K562 (cell line): ENCODE measurements around the gene TLR3. TPM values are rescaled to one million over a fixed set of nuclear protein-coding genes. Genes with fewer than 3 reads are reported as not detected.

Experiments
- ATAC-seq: fragments of 200-7000 bp; cut with Tn5 transposase; 3 replicates; pipeline ENCODE4 v1.9.1; 2020; ENCODE audit warnings: moderate library complexity
- BruUV-seq: library from RNA; stranded (reverse); fragments of 400-500 nt; replicated peaks from 2 replicates; lab custom pipeline; 2021; lab: Mats Ljungman, UMichigan
- CTCF ChIA-PET: fragments of 300-600 bp; formaldehyde crosslinking; extraction: SDS; loops from one replicate; lab custom pipeline; 2021; ENCODE audit warnings: low intra/inter-chr PET ratio; lab: Yijun Ruan, JAX
- POLR2A ChIA-PET: fragments of 300-600, 350-650 bp; sonication (Branson Sonifier 250); formaldehyde crosslinking; extraction: SDS; loops from one replicate; lab custom pipeline; 2021; ENCODE audit warnings: antibody characterized with exemption, inconsistent platforms; lab: Yijun Ruan, JAX
- DNase-seq, 4 experiments: peaks; one replicate each; pipeline versions ENCODE4 v3.0.0 to v3.0.0-alpha.2; 2011 to 2018; ENCODE audit warnings: low spot score in 3 of 4, mixed read lengths in 3 of 4; ENCODE audit errors: extremely low read depth in 1 of 4
- FAIRE-seq: peaks from 2 replicates; lab custom pipeline; 2011; peaks lifted over from hg19 to GRCh38; lab: Jason Lieb, UNC
- H2AFZ ChIP-seq: 2 replicates; pipeline ENCODE4 v1.6.0; 2011; ENCODE audit warnings: low read depth, low read length, control low read depth, inconsistent platforms
- H3K27ac ChIP-seq: fragments of 200-600 bp; 3 replicates; pipeline ENCODE4 v1.8.0; 2011; ENCODE audit warnings: low read depth, mild to moderate bottlenecking, control low read depth, inconsistent platforms, low read length, moderate library complexity, mixed read lengths; ENCODE audit errors: extremely low read depth
- H3K27me3 ChIP-seq, 2 experiments: fragments of 300-600 bp in 1 of 2; 2 replicates in 1 of 2; 3 replicates in 1 of 2; pipeline versions ENCODE4 v1.6.0 to v1.8.0; 2011; ENCODE audit warnings: inconsistent platforms in 2 of 2, low read length in 2 of 2, mild to moderate bottlenecking in 1 of 2, mixed read lengths in 1 of 2, moderate library complexity in 1 of 2; ENCODE audit not compliant: control insufficient read depth in 2 of 2, insufficient read depth in 2 of 2
- H3K36me3 ChIP-seq: fragments of 300-600 bp; 3 replicates; pipeline ENCODE4 v1.8.0; 2011; ENCODE audit warnings: mild to moderate bottlenecking, low read length, inconsistent platforms; ENCODE audit not compliant: control insufficient read depth, insufficient read depth
- H3K4me1 ChIP-seq, 2 experiments: fragments of 200-600 bp in 1 of 2; replicated peaks in 1 of 2; 2 replicates in 1 of 2; 3 replicates in 1 of 2; pipeline versions ENCODE4 v1.5.1 to v1.8.0; 2011; ENCODE audit warnings: inconsistent platforms in 2 of 2, low read length in 2 of 2, mild to moderate bottlenecking in 1 of 2, mixed read lengths in 1 of 2, moderate library complexity in 1 of 2; ENCODE audit not compliant: control insufficient read depth in 2 of 2, insufficient read depth in 2 of 2
- H3K4me2 ChIP-seq: 2 replicates; pipeline ENCODE4 v1.6.1; 2011; ENCODE audit warnings: low read length, control low read depth, inconsistent platforms, mixed read lengths; ENCODE audit not compliant: insufficient read depth
- H3K4me3 ChIP-seq: fragments of 200-600 bp; sonication (generic), shearing (Covaris generic); 2 replicates; pipeline ENCODE4 v1.5.1; 2016; ENCODE audit warnings: control low read depth, inconsistent platforms
- H3K79me2 ChIP-seq: fragments of 200-600 bp; 3 replicates; pipeline ENCODE4 v1.8.0; 2011; ENCODE audit warnings: low read length, inconsistent platforms; ENCODE audit not compliant: control insufficient read depth, insufficient read depth
- H3K9ac ChIP-seq, 2 experiments: 2 replicates each; pipeline versions ENCODE4 v1.6.0 to v1.6.1; 2011; ENCODE audit warnings: low read depth in 2 of 2, low read length in 2 of 2, control low read depth in 1 of 2, inconsistent platforms in 1 of 2, mild to moderate bottlenecking in 1 of 2, mixed read lengths in 1 of 2; ENCODE audit not compliant: insufficient read depth in 1 of 2
- H3K9me1 ChIP-seq: one replicate; pipeline ENCODE4 v1.6.0; 2011; ENCODE audit warnings: inconsistent platforms, mild to moderate bottlenecking, low read length, moderate library complexity; ENCODE audit not compliant: control insufficient read depth, insufficient read depth
- H3K9me3 ChIP-seq: replicated peaks from 2 replicates; pipeline ENCODE4 v1.5.1; 2011; ENCODE audit warnings: low read depth, low read length, inconsistent platforms; ENCODE audit not compliant: control insufficient read depth, insufficient read depth
- H4K20me1 ChIP-seq: replicated peaks from 2 replicates; pipeline ENCODE4 v1.6.1; 2011; ENCODE audit warnings: low read length, inconsistent platforms, mixed read lengths; ENCODE audit not compliant: control insufficient read depth, insufficient read depth
- CTCF ChIP-seq, 3 experiments: IDR thresholded peaks in 2 of 3; conservative IDR thresholded peaks in 1 of 3; 2 replicates each; pipeline ENCODE4 v1.5.1; 2011 to 2012; ENCODE audit warnings: low read length in 3 of 3, mild to moderate bottlenecking in 3 of 3, control low read depth in 2 of 3, improper control_type of control experiment in 1 of 3, inconsistent platforms in 1 of 3, low read depth in 1 of 3, mixed read lengths in 1 of 3, moderate library complexity in 1 of 3; ENCODE audit not compliant: insufficient read depth in 2 of 3
- IRF1 ChIP-seq: sonication (generic); formaldehyde crosslinking; IDR thresholded peaks from 2 replicates; pipeline ENCODE4 v1.8.0; 2022; ENCODE audit warnings: missing genetic modification reagents, mild to moderate bottlenecking, borderline replicate concordance
- JUN ChIP-seq, 2 experiments: sonication (generic) in 1 of 2; formaldehyde crosslinking in 1 of 2; IDR thresholded peaks; 2 replicates each; pipeline versions ENCODE4 v1.6.1 to v1.8.0; 2012 to 2022; ENCODE audit warnings: borderline replicate concordance in 2 of 2, mild to moderate bottlenecking in 2 of 2, improper control_type of control experiment in 1 of 2, low read depth in 1 of 2, low read length in 1 of 2, missing genetic modification reagents in 1 of 2
- LCOR ChIP-seq: sonication (generic); formaldehyde crosslinking; IDR thresholded peaks from 2 replicates; pipeline ENCODE4 v1.8.0; 2022; ENCODE audit warnings: mild to moderate bottlenecking, missing genetic modification reagents
- RAD21 ChIP-seq, 2 experiments: fragments of 250-450 bp in 1 of 2; fragments of 450-650 bp in 1 of 2; sonication (Bioruptor Pico) in 1 of 2; formaldehyde crosslinking in 1 of 2; IDR thresholded peaks in 1 of 2; conservative IDR thresholded peaks in 1 of 2; 2 replicates each; pipeline versions ENCODE4 v1.4.0 to v1.8.0; 2020 to 2022; ENCODE audit warnings: mild to moderate bottlenecking in 2 of 2, moderate library complexity in 1 of 2
- STAG1 ChIP-seq: sonication (generic); formaldehyde crosslinking; IDR thresholded peaks from 2 replicates; pipeline ENCODE4 v1.5.0; 2020; ENCODE audit warnings: missing genetic modification reagents, borderline replicate concordance
- WGBS: fragments of 100-300 bp; shearing (Covaris generic); methylation state at CpG from one replicate; pipeline ENCODE4 v1.1.6; 2016; ENCODE audit warnings: low coverage, mixed read lengths; ENCODE audit not compliant: insufficient coverage; ENCODE audit errors: missing lambda C conversion rate; 5-methylcytosine and 5-hydroxymethylcytosine counted together
- in situ Hi-C: fragments of 300-500 bp; cut with MboI; formaldehyde crosslinking; loops from 4 replicates; pipeline ENCODE4 v1.15.0; 2018; ENCODE audit warnings: inconsistent platforms, mixed read lengths
- intact Hi-C: fragments of 100-400 bp; cut with micrococcal nuclease; formaldehyde crosslinking; loops from 2 replicates; pipeline ENCODE4 v1.14.2; 2022
- polyA plus RNA-seq, 8 experiments: library from polyadenylated mRNA; depleted of rRNA in 4 of 8; stranded (reverse) in 5 of 8; unstranded in 3 of 8; fragments of >200 nt; fragmentation: Nextera tagmentation in 2 of 8; fragmentation: Illumina TruSeq in 1 of 8; extraction: Ambion mirVana in 2 of 8; extraction: Trizol in 1 of 8; gene quantifications; 2 replicates each; pipeline versions ENCODE4 v1.2.1 to v1.2.3, GENCODE V29; 2011 to 2014; ENCODE audit warnings: inconsistent platforms in 1 of 8, missing spikeins in 1 of 8
- total RNA-seq, 7 experiments: library from RNA; depleted of rRNA in 6 of 7; stranded (reverse); fragments of >200 nt in 6 of 7; fragmentation: Illumina TruSeq in 2 of 7; extraction: Trizol in 2 of 7; gene quantifications; 2 replicates each; pipeline versions ENCODE4 v1.2.1 to v1.2.3, GENCODE V29; 2011 to 2021; ENCODE audit warnings: low replicate concordance in 1 of 7
- TF ChIP-seq, protein P1 (sequence below): fragments of 450-650 bp; formaldehyde crosslinking; IDR thresholded peaks from 2 replicates; pipeline ENCODE4 v1.4.0; 2020; ENCODE audit warnings: mild to moderate bottlenecking, moderate library complexity

TLR3 gene
- total and polyA plus RNA-seq, 9 of the 15 experiments (the other 6 are each of a cell fraction or from before 2014, with no cell fraction given): 0.01 TPM; not detected in 8

DNA sequence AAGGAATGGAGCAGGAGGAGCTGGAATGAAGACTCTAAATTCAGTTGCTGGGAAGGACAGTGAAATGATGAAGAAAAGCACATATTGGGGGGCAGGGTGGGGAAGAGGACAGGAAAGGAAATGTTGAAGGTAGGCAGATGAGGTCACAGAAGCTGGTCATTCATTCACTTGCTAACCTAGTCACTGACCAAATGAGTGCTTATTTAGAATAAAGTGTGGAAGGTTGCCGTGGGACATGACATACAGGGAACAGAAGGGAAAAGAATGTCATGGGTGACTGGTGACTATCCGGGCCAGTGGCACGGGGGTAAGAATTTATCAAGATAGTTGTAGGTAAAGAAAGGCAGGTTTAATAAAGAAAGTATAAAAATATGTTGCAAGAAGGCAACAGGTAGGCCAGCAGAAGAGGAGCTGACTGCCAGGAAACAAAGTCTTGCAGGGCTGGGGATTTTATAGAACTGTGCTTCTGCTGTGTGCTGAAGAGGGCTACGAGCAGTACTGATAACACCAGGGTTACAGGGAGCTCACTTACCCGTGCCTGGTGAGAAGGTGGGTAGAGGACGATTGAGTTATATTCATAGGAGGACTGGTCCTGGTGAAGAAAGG is 31.9 kb upstream of the TLR3 start (continued):
- TF ChIP-seq, protein P1, sequence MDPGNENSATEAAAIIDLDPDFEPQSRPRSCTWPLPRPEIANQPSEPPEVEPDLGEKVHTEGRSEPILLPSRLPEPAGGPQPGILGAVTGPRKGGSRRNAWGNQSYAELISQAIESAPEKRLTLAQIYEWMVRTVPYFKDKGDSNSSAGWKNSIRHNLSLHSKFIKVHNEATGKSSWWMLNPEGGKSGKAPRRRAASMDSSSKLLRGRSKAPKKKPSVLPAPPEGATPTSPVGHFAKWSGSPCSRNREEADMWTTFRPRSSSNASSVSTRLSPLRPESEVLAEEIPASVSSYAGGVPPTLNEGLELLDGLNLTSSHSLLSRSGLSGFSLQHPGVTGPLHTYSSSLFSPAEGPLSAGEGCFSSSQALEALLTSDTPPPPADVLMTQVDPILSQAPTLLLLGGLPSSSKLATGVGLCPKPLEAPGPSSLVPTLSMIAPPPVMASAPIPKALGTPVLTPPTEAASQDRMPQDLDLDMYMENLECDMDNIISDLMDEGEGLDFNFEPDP (CRISPR knock-in tag): no peak
- TF ChIP-seq IRF1 (CRISPR knock-in tag): no peak
- TF ChIP-seq, all 486 proteins: peak for 0

- peak; percentile 92 for FAIRE-seq
- H3K9me1 ChIP-seq: no peaks in the 10 kb centered on the region
- no peak overlapping the region for H3K4me2 ChIP-seq
- no peak overlapping the region for H2AFZ ChIP-seq
- H3K36me3 ChIP-seq: no peaks in the 10 kb centered on the region
- CTCF ChIA-PET: interaction anchor here (0.6 to 2.5 kb wide), 2 partner anchors 397 to 998 kb away, joined by 3 to 10 read pairs; no protein-coding TSS in a partner anchor
- intact Hi-C loops: loop anchor here (2.0 to 5.0 kb wide), 2 partner anchors 397 to 576 kb away; no protein-coding TSS in a partner anchor
- no peaks in the 10 kb centered on the region for H3K79me2 ChIP-seq
- peak; percentile 53 to 74 (median 66) for DNase-seq
- in situ Hi-C loops: loop anchor here (25.0 kb wide), 1 partner anchor 1001 kb away; no protein-coding TSS in a partner anchor
- no peak overlapping the region for H3K4me3 ChIP-seq
- POLR2A ChIA-PET: interaction anchor here (0.7 to 0.8 kb wide), 2 partner anchors 372 to 443 kb away, joined by 3 read pairs; no protein-coding TSS in a partner anchor
- ATAC-seq: peak; percentile 81
- BruUV-seq: no TSS peak
- H3K27me3 ChIP-seq: peaks cover 0 to 15% of the 10 kb centered on the region in 2 experiments; a peak in 4 of 5 replicates
- H3K9me3 ChIP-seq: no peaks in the 10 kb centered on the region; the same call in 1 of the 2 replicates
- no peaks in the 10 kb centered on the region for H3K4me1 ChIP-seq
- 0 out of 2 replicates have a peak, but pooled peaks cover 4% of the 10 kb centered on the region for H4K20me1 ChIP-seq
- 3% methylated on average over 12 of the region's 12 CpGs for WGBS
- H3K27ac ChIP-seq: no peak overlapping the region
- H3K9ac ChIP-seq: no peak overlapping the region
- TF ChIP-seq RAD21 (CRISPR knock-in tag; conservative IDR thresholded peaks at IDR 0.05 in 1 of 2, IDR thresholded peaks at IDR 0.05 in 1 of 2): peak; percentile 65 to 72
- TF ChIP-seq JUN (IDR thresholded peaks at IDR 0.05; ENCODE audit: borderline replicate concordance, low read depth, low read length): no peak
- TF ChIP-seq JUN (CRISPR knock-in tag; IDR thresholded peaks at IDR 0.05; ENCODE audit: borderline replicate concordance): 0 out of 2 replicates have a peak, but pooled peaks have one; percentile 34
- TF ChIP-seq LCOR: peak; percentile 45; the same call in 1 of the 2 replicates
- TF ChIP-seq STAG1 (CRISPR knock-in tag): peak; percentile 45; the same call in 1 of the 2 replicates
- peak; percentile 62 to 82 (median 64) for TF ChIP-seq CTCF (IDR thresholded peaks at IDR 0.05 in 2 of 3, conservative IDR thresholded peaks at IDR 0.05 in 1 of 3; ENCODE audit: insufficient read depth in 2 of 3, low read depth in 1 of 3, low read length in 3 of 3)
Measured at GRCh38 chr4:186037692-186038658, 31.0 kb upstream of the TLR3 start.
